HG02973 (cell line): Measurements from ENCODE around the gene FIZ1.

ENCODE experiments used
- ATAC-seq: cut with Tn5 transposase; IDR thresholded peaks from one replicate; pipeline ENCODE4 v1.9.1; 2021; ENCODE audit warnings: moderate library complexity; ENCODE audit not compliant: unreplicated experiment

Gene FIZ1

DNA sequence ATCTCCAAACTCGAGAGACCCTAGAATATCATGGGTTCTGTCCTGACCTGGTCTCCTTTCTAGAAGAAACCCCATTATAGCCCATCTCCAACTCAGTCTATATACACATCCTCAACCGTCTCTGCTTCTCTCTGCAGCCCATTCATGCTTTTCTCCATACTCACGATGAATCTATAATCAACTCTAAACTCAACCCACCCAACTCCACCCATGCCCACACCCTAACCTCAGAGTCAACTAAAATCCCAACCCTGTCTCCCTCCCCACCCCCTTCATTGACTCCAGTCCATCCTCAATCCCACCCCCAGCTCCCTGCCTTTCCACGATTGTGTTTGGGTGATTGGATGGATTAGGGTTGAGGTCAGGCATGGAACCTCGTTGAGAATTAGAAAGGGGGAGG lies 55.8 kb downstream of the FIZ1 start:
- ATAC-seq = no peak

DNA sequence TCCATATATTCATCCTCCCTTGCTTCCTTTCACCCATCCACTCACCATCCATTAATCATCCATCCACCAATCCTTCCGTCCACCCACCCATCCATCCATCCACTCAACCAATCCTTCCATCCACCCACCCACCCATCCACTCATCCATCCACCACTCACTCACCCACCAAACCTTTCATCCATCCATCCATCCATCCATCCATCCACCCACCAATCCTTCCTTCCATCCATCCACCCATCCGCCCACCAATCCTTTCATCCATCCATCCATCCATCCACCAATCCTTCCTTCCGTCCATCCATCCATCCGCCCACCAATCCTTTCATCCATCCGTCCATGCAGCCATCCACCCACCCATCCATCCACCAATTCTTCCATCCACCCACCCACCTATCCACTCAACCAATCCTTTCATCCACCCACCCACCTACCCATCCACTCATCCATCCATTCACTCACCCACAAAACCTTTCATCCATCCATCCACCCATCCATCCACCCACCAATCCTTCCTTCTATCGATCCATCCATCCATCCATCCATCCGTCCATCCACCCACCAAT lies 56.9 kb downstream of the FIZ1 start:
- no peak for ATAC-seq
